Measurements from ENCODE around the gene STAB2. TPM values are rescaled to one million over a fixed set of nuclear protein-coding genes. Genes with fewer than 3 reads are reported as not detected.

STAB2 gene
- total and polyA plus RNA-seq, 2 of the 4 experiments (the other 2 are of a cell fraction): not detected

DNA sequence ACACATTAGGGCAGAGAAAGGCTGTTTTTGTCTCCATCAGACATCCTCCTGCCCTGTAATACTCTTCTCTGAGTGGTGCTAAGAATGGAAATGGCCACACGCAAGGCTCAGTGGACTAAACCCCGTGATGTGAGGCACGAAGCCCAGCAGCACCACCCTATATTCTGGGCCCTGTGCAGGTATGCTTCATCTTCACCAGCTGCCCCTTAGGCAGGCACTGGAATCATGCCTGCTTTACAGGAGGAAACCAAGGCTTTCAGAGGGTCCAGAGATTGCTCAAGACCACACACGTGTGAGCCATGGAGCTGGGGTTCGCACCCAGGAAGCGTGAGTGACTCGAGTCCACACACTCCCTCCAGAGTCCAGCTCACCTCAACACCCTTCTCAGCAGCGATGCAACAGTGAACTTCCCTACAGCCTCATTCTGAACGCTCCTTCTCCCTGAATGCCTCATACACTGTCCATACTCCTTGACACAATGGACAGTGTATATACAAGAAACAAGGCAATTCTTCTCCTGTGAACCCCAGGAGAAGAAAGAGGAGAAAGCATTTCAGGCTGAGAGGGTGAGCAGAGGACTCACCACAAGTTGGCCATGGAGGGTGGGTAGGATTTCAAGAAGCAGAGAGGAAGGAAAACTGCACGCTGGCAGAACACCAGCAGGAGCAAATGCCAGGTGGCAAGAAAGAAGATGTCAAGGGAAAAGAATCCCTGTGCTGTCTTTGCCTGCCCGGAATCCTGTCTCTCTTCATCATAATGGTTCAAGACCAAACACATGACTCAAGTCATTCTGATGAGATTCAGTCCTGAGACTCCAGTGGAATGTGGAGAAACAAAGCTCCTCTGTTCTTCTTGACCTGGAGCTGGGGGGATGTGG is 214.9 kb downstream of the STAB2 start (continued):
- TF ChIP-seq MAZ (IDR thresholded peaks at IDR 0.05; ENCODE audit: borderline replicate concordance, low read depth, low read length): no peak
- no peak for TF ChIP-seq RAD21 (IDR thresholded peaks at IDR 0.05; ENCODE audit: low read length)
- TF ChIP-seq BHLHE40 (IDR thresholded peaks at IDR 0.05; ENCODE audit: low read depth, low read length): 0 out of 2 replicates have a peak, but pooled peaks have one; percentile 16

DNA sequence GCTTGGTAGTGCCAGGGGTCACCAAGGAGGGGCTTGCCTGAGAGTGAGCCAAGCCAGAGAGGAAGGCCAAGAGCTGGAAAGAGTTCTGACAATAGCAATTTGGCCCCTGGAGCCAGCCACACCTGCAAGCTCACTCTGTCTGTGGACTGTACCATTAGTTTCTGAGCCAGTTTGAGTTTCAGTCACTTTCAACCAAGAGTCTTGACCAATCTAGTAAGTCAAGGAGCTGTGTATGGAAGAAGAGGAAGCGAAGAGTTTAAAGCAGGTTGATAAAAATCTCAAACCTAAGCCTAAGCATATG is 215.5 kb downstream of the STAB2 start:
- no peak overlapping the region for H3K4me2 ChIP-seq (ENCODE audit: low read depth, low read length)
- H2AK9ac ChIP-seq (replicated peaks; ENCODE audit: low read depth, low read length, poor library complexity): peak overlapping the region; percentile 88
- H3K9me3 ChIP-seq (ENCODE audit: control insufficient read depth, insufficient read depth, low read length): no peaks in the 10 kb centered on the region
- H3K79me1 ChIP-seq (ENCODE audit: low read depth in 1 of 2, low read length in 2 of 2): peaks cover 4 to 60% of the 10 kb centered on the region in 2 experiments
- H2AK5ac ChIP-seq (ENCODE audit: low read depth, low read length): peak overlapping the region; percentile 20; the same call in 1 of the 2 replicates
- WGBS, 2 experiments (ENCODE audit: extremely low coverage in 2 of 2, insufficient read length in 1 of 2): no CpG with 5 or more reads among the region's 1 CpG
- DNase-seq (no peak), ATAC-seq (ENCODE audit: low read depth) (no peak)
- dilution Hi-C loops (cut with HindIII; ENCODE audit: low sequenced_read_pairs, unreplicated experiment): no loop called here
- no peak overlapping the region for H3K4me3 ChIP-seq (ENCODE audit: insufficient read depth, low read depth, low read length)
- H3K4ac ChIP-seq (ENCODE audit: low read depth, low read length): peak overlapping the region; percentile 88
- TF ChIP-seq RCOR1 (IDR thresholded peaks at IDR 0.05; ENCODE audit: insufficient replicate concordance, low read length) (no peak), MAFK (IDR thresholded peaks at IDR 0.05; ENCODE audit: low read depth, low read length) (no peak), MXI1 (IDR thresholded peaks at IDR 0.05; ENCODE audit: borderline replicate concordance, low read depth, low read length) (no peak), CHD1 (IDR thresholded peaks at IDR 0.05; ENCODE audit: low read depth, low read length) (no peak), POLR2A (IDR thresholded peaks at IDR 0.05; ENCODE audit: low read depth, low read length) (no peak), CEBPB (IDR thresholded peaks at IDR 0.05; ENCODE audit: low read depth, low read length) (no peak), RAD21 (IDR thresholded peaks at IDR 0.05; ENCODE audit: low read length) (no peak)
- TF ChIP-seq, protein P1, sequence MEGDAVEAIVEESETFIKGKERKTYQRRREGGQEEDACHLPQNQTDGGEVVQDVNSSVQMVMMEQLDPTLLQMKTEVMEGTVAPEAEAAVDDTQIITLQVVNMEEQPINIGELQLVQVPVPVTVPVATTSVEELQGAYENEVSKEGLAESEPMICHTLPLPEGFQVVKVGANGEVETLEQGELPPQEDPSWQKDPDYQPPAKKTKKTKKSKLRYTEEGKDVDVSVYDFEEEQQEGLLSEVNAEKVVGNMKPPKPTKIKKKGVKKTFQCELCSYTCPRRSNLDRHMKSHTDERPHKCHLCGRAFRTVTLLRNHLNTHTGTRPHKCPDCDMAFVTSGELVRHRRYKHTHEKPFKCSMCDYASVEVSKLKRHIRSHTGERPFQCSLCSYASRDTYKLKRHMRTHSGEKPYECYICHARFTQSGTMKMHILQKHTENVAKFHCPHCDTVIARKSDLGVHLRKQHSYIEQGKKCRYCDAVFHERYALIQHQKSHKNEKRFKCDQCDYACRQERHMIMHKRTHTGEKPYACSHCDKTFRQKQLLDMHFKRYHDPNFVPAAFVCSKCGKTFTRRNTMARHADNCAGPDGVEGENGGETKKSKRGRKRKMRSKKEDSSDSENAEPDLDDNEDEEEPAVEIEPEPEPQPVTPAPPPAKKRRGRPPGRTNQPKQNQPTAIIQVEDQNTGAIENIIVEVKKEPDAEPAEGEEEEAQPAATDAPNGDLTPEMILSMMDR (conservative IDR thresholded peaks at IDR 0.05; ENCODE audit: low read depth, low read length): no peak
- TF ChIP-seq, protein P2, sequence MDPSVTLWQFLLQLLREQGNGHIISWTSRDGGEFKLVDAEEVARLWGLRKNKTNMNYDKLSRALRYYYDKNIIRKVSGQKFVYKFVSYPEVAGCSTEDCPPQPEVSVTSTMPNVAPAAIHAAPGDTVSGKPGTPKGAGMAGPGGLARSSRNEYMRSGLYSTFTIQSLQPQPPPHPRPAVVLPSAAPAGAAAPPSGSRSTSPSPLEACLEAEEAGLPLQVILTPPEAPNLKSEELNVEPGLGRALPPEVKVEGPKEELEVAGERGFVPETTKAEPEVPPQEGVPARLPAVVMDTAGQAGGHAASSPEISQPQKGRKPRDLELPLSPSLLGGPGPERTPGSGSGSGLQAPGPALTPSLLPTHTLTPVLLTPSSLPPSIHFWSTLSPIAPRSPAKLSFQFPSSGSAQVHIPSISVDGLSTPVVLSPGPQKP (IDR thresholded peaks at IDR 0.05; ENCODE audit: borderline replicate concordance, low read depth, low read length): no peak
- TF ChIP-seq, protein P3, sequence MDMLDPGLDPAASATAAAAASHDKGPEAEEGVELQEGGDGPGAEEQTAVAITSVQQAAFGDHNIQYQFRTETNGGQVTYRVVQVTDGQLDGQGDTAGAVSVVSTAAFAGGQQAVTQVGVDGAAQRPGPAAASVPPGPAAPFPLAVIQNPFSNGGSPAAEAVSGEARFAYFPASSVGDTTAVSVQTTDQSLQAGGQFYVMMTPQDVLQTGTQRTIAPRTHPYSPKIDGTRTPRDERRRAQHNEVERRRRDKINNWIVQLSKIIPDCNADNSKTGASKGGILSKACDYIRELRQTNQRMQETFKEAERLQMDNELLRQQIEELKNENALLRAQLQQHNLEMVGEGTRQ (IDR thresholded peaks at IDR 0.05; ENCODE audit: low read depth, low read length): no peak
- intact Hi-C loops (cut with micrococcal nuclease): no loop called here
- peak overlapping the region; percentile 63 for H4K91ac ChIP-seq (ENCODE audit: insufficient read depth, low read depth, low read length)
- ChIA-PET POLR2A (ENCODE audit: unreplicated experiment) (no interaction called here), CTCF (no interaction called here)
- H3K36me3 ChIP-seq (ENCODE audit: control insufficient read depth, insufficient read depth, low read length): peaks cover 2% of the 10 kb centered on the region; the same call in 1 of the 2 replicates
- H4K5ac ChIP-seq (ENCODE audit: low read depth, low read length): no peak overlapping the region
- no peak overlapping the region for H3K9ac ChIP-seq (ENCODE audit: low read depth, low read length)
- no peak overlapping the region; the same call in 1 of the 2 replicates for H3K27ac ChIP-seq (ENCODE audit: insufficient read depth, low read length)
- H3K27me3 ChIP-seq (ENCODE audit: control insufficient read depth, insufficient read depth, low read length): no peaks in the 10 kb centered on the region
- H3K23ac ChIP-seq (ENCODE audit: low read depth, low read length): peak overlapping the region; percentile 79
- in situ Hi-C loops (cut with MboI; ENCODE audit: low sequenced_read_pairs): no loop called here
- peak overlapping the region; percentile 78; the same call in 1 of the 2 replicates for H2BK20ac ChIP-seq (ENCODE audit: low read depth, low read length)
- peak overlapping the region in 1 of 2 experiments; percentile 56; a peak in 2 of 4 replicates for H4K8ac ChIP-seq (ENCODE audit: low read depth in 2 of 2, low read length in 2 of 2)
- no peak overlapping the region for H2AFZ ChIP-seq (replicated peaks; ENCODE audit: low read length, poor library complexity)
- BruUV-seq (replicated peaks): no TSS peak
- peak overlapping the region; percentile 3; the same call in 1 of the 3 replicates for H2BK15ac ChIP-seq (ENCODE audit: low read depth, low read length)
- H3K56ac ChIP-seq (ENCODE audit: extremely low read depth, insufficient read depth, low read length): no peak overlapping the region
- H4K20me1 ChIP-seq (ENCODE audit: insufficient read depth, low read length): peaks cover 10% of the 10 kb centered on the region; the same call in 1 of the 2 replicates
- H3K4me1 ChIP-seq (ENCODE audit: control insufficient read depth, insufficient read depth, low read length): peaks cover 28% of the 10 kb centered on the region
- peak overlapping the region; percentile 61; the same call in 1 of the 2 replicates for H2BK120ac ChIP-seq (ENCODE audit: low read depth, low read length)
- peak overlapping the region; percentile 80 for H3K14ac ChIP-seq (replicated peaks; ENCODE audit: low read depth, low read length)
- peak overlapping the region; percentile 39 for H2BK5ac ChIP-seq (ENCODE audit: low read depth, low read length, poor library complexity, severe bottlenecking)
- H3K18ac ChIP-seq (ENCODE audit: low read depth, low read length): peak overlapping the region; percentile 0; the same call in 1 of the 2 replicates
- H3K9me1 ChIP-seq (ENCODE audit: insufficient read depth, low read length): peaks cover 25% of the 10 kb centered on the region
